HG02759 (cell line): ENCODE data around the gene ZNF318.
"Not testable (repeated sequence)": the region's sequence is repeated elsewhere in the genome, so short reads cannot be mapped to it uniquely, and the experiment has no call there.

Experiments
- ATAC-seq: cut with Tn5 transposase; IDR thresholded peaks from one replicate; pipeline ENCODE4 v1.9.1; 2021; ENCODE audit warnings: mild to moderate bottlenecking, moderate library complexity; ENCODE audit not compliant: unreplicated experiment

Gene ZNF318

DNA sequence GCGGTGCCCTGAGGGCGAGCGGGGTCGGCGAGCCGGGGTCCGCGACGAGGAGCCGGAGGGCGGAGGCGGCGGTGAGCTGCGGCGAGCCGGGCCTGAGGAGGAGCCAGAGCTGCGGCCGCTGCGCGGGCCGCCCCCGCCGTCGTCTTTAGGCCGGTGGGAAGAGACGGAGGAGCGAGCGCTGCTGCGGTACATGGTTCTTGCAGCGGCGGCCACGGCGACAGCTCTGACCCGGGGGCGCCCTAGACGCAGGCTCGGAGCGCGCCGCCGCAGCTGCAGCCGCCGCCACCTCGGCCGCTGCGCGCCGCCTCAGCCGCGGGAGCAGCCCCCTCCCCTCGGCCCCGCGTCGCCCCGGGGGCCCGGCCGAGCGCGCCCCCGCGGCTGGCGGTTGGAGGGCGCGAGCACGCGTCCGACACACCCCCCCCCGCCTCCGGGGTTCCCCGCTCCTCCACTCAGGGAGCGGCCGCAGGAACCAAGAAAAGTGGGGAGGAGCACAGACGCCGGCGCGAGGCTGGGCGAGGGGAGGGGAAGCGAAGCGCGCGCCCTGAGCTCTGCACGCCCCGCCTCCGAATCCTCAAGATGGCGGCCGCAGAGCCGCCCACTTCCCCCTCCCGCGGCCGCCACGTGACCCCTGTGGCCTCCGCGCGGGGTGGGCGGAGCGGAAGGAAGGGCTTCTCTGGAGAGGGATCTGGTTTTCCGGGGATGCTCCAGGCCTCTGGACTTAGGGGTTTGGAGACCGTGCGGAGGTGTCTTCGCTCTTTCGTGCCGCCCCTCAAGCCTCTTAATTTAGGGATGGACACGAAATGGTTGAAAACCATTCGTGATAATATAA is at the start of gene ZNF318:
Gene ZNF318 (minus strand): TSS at position 474 of the 829 bp plus-strand sequence. CDS start 282 bp downstream, at position 192.
- ATAC-seq: peak; percentile 86

- no peak for ATAC-seq
These were observed 47.5 kb upstream of the ZNF318 start for GRCh38 chr6:43416935-43417334.

DNA sequence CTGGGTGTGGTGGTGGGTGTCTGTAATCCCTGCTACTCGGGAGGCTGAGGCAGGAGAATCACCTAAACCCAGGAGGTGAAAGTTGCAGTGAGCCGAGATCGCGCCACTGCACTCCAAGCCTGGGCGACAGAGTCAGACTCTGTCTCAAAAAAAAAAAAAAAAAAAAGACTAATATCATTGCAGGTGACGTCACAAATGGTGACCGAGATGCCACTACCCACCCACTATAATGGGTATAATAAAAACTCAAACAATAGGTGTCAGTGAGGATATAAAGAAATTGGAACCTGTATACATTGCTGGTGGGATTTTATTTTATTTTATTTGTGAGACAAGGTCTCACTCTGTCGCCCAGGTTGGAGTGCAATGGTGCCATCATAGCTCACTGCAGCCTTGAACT is 45.8 kb upstream of the ZNF318 start:
- not testable (repeated sequence) for ATAC-seq

DNA sequence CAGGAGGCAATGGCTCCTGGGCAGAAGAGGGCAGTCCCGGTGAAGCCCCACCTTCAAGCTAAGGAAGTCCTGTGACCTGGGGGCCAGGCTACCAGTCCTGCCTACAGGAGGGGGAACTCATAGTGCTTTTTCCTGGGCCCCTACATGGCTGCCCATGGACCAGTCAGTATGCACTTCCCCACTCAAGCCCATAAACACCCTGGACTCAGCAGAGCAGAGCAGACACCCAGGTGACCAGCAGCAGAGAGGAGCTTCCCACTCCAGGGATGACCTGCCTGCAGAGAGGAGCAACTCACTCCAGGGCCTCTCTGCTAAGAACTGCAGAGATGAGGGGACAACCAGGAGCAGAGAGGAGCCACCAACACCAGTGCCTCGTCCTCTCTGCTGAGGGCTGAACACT is 43.6 kb upstream of the ZNF318 start:
- ATAC-seq: no peak

DNA sequence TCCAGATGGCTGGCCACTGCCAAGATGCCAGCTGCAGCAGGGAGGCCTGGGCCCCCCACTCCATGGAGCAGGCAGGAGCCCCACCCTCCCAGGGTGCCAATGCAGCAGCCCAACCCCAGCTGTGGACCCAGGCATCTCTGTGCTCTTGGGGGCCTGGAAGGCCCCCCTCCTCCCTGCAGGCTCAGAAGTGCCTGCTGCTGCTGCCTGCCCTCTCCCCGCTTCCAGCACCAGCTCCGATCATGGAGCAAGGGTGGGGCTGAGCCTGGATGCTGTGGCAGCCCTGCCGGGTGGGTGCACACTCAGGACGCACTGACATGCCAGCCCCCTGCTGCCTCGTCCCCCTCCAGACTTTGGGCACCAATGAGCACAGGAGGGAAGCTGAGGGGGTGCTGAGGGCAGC is 43.1 kb upstream of the ZNF318 start:
- ATAC-seq: no peak

- ATAC-seq: not testable (repeated sequence)
These were observed 41.3 kb upstream of the ZNF318 start for GRCh38 chr6:43410776-43411175.

- ATAC-seq: no peak
These were observed 38.8 kb upstream of the ZNF318 start for GRCh38 chr6:43408259-43408658.

- no peak for ATAC-seq
These were observed 37.8 kb upstream of the ZNF318 start for GRCh38 chr6:43407296-43407695.

- ATAC-seq: no peak
These were observed 35.9 kb upstream of the ZNF318 start for GRCh38 chr6:43405354-43405753.

DNA sequence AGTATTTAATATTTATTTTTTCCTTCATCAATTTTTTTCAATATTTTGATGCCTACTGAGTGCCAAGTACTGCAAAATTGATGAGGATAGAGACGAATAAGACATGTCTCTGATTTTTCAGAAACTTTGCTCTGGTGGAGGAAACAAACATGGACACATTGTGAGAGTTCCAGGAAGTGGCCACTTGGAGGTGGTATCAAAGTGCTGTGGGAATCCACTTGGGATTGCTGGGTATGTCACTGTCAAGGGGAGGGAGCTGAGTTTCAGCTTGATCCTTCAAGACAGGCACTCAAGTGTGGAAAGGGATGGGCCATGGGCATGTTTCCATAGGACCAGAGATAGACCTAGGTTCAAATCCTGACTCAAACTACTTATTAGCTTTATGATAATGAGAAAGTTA is 33.4 kb upstream of the ZNF318 start:
- ATAC-seq: no peak

GRCh38 chr6:43401730-43402129 is 32.3 kb upstream of the ZNF318 start:
- ATAC-seq: no peak

GRCh38 chr6:43399932-43400487 is 30.6 kb upstream of the ZNF318 start:
- ATAC-seq: no peak

DNA sequence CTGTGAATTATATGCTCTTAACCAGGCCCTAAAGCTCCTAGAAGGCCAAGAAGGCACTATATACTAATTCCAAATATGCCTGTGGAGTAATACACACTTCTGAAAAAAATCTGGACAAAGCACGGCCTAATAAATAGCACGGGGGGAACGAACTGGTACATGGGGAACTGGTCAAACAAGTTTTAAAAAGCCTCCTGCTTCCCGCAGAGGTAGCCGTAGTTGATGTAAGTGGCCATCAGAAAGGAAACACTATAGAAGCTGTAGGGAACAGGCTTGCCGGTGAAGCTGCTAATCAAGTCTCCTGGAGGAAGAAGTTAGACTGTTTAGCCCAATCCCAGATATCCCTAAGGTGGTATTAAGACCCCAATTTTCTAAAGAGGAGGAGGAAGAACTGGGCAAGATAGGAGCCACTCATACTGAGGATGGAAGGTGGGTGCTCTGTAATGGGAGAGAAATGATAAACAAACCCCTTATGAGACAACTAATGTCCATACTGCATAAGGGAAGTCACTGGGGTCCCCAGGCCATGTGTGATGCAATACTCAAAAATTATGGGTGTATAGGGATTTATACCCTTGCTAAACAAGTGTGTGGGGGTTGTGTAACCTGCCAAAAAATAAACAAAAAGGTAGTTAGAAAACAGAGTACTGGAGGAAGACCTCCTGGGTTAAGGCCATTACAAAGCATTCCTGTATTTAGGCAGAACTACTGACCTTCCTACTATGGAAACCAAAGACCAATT is 27.1 kb upstream of the ZNF318 start:
- ATAC-seq: no peak

GRCh38 chr6:43395776-43396175 is 26.3 kb upstream of the ZNF318 start:
- ATAC-seq: no peak

DNA sequence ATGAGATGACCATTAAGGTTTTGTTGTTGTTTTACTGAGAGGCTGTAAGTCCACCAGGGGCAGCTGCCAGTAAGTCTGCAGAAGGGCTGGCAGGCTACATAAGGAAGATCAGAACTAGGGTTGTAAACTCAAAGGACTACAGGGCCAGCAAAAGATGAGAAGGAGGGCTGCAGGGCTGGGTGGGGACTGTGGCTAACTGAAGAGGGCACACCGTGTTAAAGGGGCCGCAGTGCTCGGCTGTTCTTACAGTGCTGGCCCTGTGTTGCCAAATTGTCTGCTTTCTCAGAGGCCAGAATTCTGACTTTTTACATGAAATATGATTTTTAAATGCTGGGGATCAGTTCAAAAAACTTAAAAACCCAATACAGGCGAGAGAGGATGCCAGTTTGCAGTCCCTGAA is 25.5 kb upstream of the ZNF318 start:
- no peak for ATAC-seq

- ATAC-seq: no peak
These were observed 24.2 kb upstream of the ZNF318 start for GRCh38 chr6:43393602-43394001.

- ATAC-seq: not testable (repeated sequence)
These were observed 23.7 kb upstream of the ZNF318 start for GRCh38 chr6:43393133-43393532.

DNA sequence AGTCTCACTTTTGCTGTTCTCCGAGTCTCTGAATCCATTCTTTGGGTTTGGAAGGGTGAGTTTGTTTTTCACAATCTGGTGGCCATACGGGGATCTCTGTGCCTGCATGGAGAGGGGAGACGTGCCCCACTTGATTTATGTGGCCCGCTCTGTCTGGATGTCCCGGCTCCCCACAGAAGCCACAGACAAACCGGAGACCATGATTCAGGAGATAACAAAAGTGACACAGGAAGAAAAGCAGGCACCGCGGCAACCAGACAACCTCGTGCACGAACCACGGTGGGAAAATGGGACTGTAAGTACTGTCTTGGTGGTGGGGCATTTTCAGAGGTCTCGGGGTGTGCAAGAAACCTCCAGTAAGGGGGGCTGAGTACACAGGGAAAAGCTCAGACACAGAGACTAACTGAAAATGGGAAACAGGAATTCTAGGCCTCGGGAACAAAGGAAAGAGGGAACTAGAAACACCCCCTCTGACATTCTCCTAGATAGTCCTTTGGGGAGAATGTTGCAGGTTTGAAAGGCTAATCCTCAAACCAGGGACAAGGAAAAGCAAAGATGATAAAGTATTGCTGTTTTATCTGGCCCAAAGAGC is 22.1 kb upstream of the ZNF318 start:
- no peak for ATAC-seq

DNA sequence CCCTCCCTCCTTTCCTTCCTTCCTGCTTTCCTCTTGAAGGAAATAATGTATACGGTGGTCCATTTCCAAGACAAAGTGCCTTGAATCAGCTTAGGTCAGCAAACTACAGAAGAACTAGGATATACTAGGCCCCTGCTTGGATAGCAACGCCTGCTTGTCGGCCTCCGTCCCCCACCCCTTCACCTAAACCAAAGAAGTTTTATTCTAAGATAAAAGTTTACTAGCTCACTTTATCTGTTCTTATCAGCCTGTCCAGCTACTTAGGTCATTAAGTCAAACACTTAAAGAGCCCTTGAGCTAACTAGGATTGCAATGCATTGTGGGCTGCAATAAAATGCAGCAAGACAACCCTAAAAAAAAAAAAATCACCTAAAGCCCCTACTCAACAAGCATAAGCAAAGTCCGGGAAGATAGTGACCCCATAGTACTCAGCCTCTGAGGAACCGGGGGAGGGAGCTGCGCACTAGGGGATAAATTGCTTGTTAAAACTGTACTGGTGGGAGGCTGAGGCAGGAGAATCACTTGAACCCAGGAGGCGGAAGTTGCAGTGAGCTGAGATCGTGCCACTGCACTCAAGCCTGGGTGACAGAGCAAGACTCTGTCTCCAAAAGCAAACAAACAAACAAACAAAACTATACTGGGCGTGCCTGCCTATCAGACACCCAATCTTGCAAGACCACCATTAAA is 21.4 kb upstream of the ZNF318 start:
- ATAC-seq: not testable (repeated sequence)

DNA sequence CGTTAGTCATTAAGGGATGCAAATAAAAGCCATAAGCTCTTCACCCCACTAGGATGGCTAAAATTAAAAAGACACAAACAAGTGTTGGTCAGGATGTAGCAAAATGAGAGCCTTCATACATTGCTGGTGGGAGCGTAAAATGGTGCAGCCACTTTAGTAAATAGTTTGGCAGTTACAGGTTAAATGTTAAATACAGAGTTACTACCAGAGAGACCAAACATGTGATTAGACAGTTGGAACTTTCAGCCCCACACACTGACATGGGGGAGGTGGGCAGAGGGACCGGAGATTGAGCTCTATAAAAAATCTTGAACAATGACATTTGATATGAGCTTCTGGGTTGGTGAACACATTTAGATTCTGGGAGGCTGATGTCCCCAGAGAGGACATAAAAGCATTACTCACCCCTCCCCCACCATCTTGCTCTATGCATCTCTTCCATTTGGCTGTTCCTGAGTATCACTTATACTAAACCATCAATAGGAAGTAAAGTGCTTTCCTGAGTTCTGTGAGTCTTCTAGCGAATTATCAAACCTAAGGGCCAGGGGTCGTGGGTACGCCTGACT is 20.4 kb upstream of the ZNF318 start:
- ATAC-seq: no peak

- ATAC-seq: no peak
These were observed 17.0 kb upstream of the ZNF318 start for GRCh38 chr6:43386492-43386891.
